Measurements from ENCODE around the gene IGSF8.

- TF ChIP-seq CTCF (IDR thresholded peaks at IDR 0.05) (no peak), POLR2A (IDR thresholded peaks at IDR 0.05) (no peak)
Measured at GRCh38 chr1:160080381-160081100, 17.9 kb downstream of the IGSF8 start.

Data from vagina (tissue), 2 donors.